Activated effector memory CD4-positive, alpha-beta T cell treated with Interleukin-2 at 50 U/mL for 16 hours (primary cell): ENCODE data around the gene ETS2.

Experiments
- DNase-seq: peaks from one replicate; pipeline ENCODE4 v3.0.0-alpha.2; 2020

Gene ETS2

DNA sequence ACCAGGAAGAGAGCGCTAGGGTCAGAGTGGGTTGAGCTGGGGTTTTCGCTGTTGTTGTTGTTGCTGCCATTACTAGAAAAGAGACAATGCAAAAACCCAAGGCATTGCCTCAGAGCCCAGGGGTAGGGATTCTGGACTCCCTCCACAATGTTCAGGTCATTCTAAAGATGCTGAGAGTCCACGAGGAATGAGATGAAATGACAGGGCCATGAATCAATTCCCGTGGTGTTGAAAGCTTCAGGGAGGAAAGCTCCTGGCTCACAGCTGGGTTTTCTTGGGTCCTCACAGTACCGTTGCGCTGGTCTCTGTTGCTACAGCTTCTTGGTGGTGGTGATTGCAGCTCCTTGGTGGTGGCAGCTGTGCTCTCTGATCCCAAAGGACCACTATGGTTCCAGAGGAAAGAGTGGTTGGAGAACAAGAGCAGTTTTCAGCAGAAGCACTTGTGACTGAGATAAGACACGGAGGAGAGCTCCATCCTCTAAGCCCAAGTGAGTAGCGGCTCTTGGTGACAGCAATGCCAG is 58.2 kb downstream of the ETS2 start:
- no peak for DNase-seq

DNA sequence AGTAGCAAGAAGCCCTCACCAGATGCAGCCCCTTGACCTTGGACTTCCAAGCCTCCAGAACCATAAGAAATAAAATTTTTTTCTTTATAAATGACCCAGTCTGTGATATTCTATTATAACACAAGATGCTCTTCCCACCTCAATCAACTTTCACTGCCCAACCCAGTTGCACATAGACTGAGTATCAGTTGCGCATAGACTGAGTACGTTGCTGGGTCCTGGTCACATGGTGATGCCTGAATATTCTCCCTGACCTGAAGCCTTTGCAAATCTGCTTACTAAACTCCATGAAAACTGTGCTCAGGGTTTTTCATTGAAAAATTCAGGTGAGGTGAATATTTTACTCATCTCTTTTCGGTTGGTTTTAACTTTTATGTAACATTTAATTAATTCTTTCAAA is 59.2 kb downstream of the ETS2 start:
- DNase-seq = no peak

DNA sequence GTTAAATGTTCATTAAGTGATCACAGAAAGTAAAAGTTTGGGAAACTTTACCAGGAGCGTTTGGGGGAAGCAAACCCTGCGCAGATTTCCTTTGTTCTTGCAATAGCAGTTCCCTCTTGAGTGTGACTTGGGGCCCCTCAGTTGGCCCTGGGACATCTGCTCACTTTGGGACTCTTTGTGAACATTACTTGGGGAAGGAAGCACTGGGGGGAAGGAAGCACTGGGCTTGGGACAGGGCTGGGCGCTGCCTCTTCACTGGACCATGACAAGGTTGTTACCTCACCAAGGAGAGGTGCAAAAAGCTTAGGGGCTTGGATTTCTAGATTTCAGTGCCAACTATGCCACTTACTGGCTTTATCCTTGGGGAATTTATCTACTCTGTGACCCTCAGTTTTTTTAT is 63.5 kb downstream of the ETS2 start:
- no peak for DNase-seq

DNA sequence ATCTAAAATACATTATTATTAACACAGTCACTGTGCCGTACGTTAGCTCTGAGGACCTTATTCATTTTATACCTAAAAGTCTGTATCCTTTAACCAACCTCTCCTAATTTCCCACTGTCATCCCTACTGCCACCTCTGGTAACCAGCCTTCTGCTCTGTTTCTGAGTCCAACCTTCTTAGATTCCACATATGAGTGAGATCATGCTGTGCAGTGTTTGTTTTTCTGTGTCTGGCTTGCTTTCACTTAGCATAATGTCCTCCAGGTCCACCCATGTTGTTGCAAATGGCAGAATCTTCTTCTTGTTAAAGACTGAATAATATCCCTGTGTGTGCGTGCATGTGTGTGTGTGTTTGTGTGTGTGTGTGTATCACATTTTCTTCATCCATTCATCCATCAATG is 64.2 kb downstream of the ETS2 start:
- no peak for DNase-seq
